Gastrocnemius medialis (tissue), 4 donors: ENCODE measurements around the gene GSG1. TPM values are rescaled to one million over a fixed set of nuclear protein-coding genes. Genes with fewer than 3 reads are reported as not detected.

Experiments used
- ATAC-seq, 2 donors: fragments of 150-250 bp; one replicate each; pipeline ENCODE4 v1.9.1; 2016
- DNase-seq, 2 donors: peaks; one replicate each; pipeline ENCODE4 v3.0.0-alpha.2; 2019
- H3K27ac ChIP-seq, 4 donors: fragments of 200-600 bp; sonication (generic); 1 replicate in 1 of 4; 2 replicates in 3 of 4; pipeline ENCODE4 v1.5.1; 2016 to 2018; ENCODE audit warnings: mild to moderate bottlenecking in 2 of 4, moderate library complexity in 1 of 4
- H3K27me3 ChIP-seq, 3 donors: fragments of 200-600 bp; sonication (generic) in 2 of 3; 1 replicate in 1 of 3; 2 replicates in 2 of 3; pipeline versions ENCODE4 v1.5.1 to v1.6.0; 2016 to 2019; ENCODE audit warnings: mild to moderate bottlenecking in 1 of 3, moderate library complexity in 1 of 3
- H3K36me3 ChIP-seq, 2 donors: fragments of 200-600 bp; sonication (generic) in 1 of 2; one replicate each; pipeline ENCODE4 v1.5.1; 2017 to 2018
- H3K4me1 ChIP-seq, 2 donors: fragments of 200-600 bp; sonication (generic) in 1 of 2; one replicate each; pipeline ENCODE4 v1.5.1; 2016 to 2017; ENCODE audit warnings: mild to moderate bottlenecking in 2 of 2
- H3K4me3 ChIP-seq, 4 donors: fragments of 200-600 bp; sonication (generic) in 3 of 4; 1 replicate in 1 of 4; 2 replicates in 3 of 4; pipeline ENCODE4 v1.5.1; 2016 to 2019; ENCODE audit warnings: mild to moderate bottlenecking in 2 of 4
- H3K9me3 ChIP-seq, 3 donors: fragments of 200-600 bp; sonication (generic) in 2 of 3; 1 replicate in 1 of 3; 2 replicates in 2 of 3; pipeline ENCODE4 v1.5.1; 2016 to 2019
- POLR2A ChIP-seq, 2 donors: fragments of 450-650 bp; IDR thresholded peaks; one replicate each; pipeline ENCODE4 v1.6.1; 2017; ENCODE audit warnings: antibody characterized with exemption in 2 of 2, mild to moderate bottlenecking in 2 of 2, moderate library complexity in 2 of 2
- in situ Hi-C, 4 donors: fragments of 200-750 bp; cut with MboI; loops; one replicate each; pipeline versions ENCODE4 v1.15.0 to v1.8.0; 2017; ENCODE audit warnings: low sequenced_read_pairs in 4 of 4
- intact Hi-C: fragments of 100-400 bp; cut with DNase I; formaldehyde crosslinking; loops from one replicate; pipeline ENCODE4 v1.15.1; 2023; ENCODE audit warnings: low total_unique reads
- total RNA-seq, 4 donors: library from RNA; depleted of rRNA; stranded (reverse); fragments of >200 nt; gene quantifications; one replicate each; pipeline versions ENCODE4 v1.1.0 to v1.2.3, GENCODE V29; 2016
- TF ChIP-seq, protein P1 (sequence below), 5 experiments: fragments of 450-650 bp in 3 of 5; fragments of 200-600 bp in 2 of 5; sonication (generic) in 2 of 5; IDR thresholded peaks in 4 of 5; conservative IDR thresholded peaks in 1 of 5; 1 replicate in 4 of 5; 2 replicates in 1 of 5; pipeline ENCODE4 v1.5.1; 2016 to 2019; ENCODE audit warnings: antibody characterized with exemption in 5 of 5, mild to moderate bottlenecking in 3 of 5, moderate library complexity in 3 of 5

GSG1 gene
- total RNA-seq, 4 donors from 2014 or later, result not detected

GRCh38 chr12:13119826-13120225, 16.4 kb upstream of the GSG1 start:
- intact Hi-C loops, result no loop called here
- H3K27ac ChIP-seq, result no peak overlapping the region
- no peak for ATAC-seq

GRCh38 chr12:13117029-13117428, 13.6 kb upstream of the GSG1 start:
- no peaks in the 10 kb centered on the region for H3K27me3 ChIP-seq
- ATAC-seq (no peak), DNase-seq (no peak)
- intact Hi-C loops, result no loop called here
- no peak overlapping the region for H3K4me3 ChIP-seq
- no peaks in the 10 kb centered on the region for H3K9me3 ChIP-seq
- H3K36me3 ChIP-seq, result no peaks in the 10 kb centered on the region
- TF ChIP-seq, protein P1, sequence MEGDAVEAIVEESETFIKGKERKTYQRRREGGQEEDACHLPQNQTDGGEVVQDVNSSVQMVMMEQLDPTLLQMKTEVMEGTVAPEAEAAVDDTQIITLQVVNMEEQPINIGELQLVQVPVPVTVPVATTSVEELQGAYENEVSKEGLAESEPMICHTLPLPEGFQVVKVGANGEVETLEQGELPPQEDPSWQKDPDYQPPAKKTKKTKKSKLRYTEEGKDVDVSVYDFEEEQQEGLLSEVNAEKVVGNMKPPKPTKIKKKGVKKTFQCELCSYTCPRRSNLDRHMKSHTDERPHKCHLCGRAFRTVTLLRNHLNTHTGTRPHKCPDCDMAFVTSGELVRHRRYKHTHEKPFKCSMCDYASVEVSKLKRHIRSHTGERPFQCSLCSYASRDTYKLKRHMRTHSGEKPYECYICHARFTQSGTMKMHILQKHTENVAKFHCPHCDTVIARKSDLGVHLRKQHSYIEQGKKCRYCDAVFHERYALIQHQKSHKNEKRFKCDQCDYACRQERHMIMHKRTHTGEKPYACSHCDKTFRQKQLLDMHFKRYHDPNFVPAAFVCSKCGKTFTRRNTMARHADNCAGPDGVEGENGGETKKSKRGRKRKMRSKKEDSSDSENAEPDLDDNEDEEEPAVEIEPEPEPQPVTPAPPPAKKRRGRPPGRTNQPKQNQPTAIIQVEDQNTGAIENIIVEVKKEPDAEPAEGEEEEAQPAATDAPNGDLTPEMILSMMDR (IDR thresholded peaks at IDR 0.05 in 4 of 5, conservative IDR thresholded peaks at IDR 0.05 in 1 of 5), result no peak
- no peak for TF ChIP-seq POLR2A (IDR thresholded peaks at IDR 0.05)
- peaks cover 0 to 8% of the 10 kb centered on the region in 2 donors for H3K4me1 ChIP-seq
- H3K27ac ChIP-seq, result peak overlapping the region in 2 of 4 donors; percentile 10 to 45
- in situ Hi-C loops, result no loop called here

More at GRCh38 chr12:13119826-13120225, 16.4 kb upstream of the GSG1 start:
- no peak for TF ChIP-seq POLR2A (IDR thresholded peaks at IDR 0.05)
- TF ChIP-seq, protein P1 (IDR thresholded peaks at IDR 0.05 in 4 of 5, conservative IDR thresholded peaks at IDR 0.05 in 1 of 5), result no peak
- Histone ChIP-seq H3K4me3 (no peak overlapping the region), H3K36me3 (no peaks in the 10 kb centered on the region), H3K27me3 (no peaks in the 10 kb centered on the region), H3K4me1 (peaks cover 0 to 5% of the 10 kb centered on the region in 2 donors), H3K9me3 (no peaks in the 10 kb centered on the region)
- no peak for DNase-seq
- in situ Hi-C loops, result no loop called here

DNA sequence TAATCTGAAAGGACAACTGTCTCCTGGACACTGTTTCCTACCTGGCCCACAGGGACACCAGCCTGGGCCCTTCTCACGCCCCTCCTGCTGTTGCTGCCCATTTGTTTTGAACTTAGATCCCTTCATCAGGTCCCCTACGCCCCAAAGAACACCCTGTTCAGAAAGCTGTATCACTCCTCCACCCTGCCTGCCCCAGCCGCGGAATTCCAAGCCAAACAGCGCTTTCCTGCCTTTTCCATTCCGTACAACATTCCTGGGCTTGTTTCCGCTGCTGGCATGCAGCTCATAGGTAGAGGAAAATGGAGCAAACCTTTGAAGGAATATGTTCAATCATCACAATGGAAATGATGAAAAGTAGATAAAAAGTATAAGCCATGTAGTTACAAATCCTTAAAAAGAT, 12.8 kb upstream of the GSG1 start:
- intact Hi-C loops, result no loop called here
- in situ Hi-C loops, result no loop called here
- H3K4me3 ChIP-seq, result no peak overlapping the region

DNA sequence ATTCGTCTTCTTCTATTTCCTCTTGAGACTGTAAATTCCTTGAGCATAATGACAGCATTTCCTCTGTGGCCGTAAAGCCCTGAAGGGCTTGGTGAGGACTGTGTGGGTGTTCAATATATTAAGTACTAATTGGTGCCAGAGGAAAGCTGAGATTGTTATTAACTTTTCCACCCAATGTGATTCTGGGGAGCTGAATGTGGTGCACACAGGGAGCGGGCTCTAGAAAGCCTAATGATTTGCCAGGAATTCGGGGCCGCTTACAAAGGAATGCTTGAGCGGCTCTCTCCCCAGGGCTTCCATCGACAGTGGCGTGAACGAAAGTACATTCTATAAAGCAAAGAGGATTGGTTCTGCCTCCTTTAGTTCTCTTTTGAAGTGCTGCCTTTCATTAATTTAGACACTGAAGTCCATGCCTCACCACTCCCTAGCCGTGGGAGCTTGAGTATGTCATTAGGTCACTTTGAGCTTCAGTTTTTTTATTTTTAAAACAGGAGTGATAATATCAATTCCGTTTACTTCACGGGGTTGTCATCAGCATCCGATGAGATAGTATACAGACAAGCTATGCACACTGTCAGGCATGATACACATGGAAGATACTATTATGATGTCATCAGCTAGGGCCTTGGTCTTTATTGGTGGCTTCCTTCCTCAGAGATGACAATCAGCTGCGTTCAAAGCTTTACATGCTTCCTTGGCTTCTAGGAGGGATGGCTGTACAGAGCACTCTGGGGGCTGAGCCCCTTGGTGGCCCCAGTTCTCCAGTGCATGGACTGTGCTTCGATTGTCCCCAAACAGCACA, 11.0 kb upstream of the GSG1 start:
- Histone ChIP-seq H3K4me3 (no peak overlapping the region), H3K27me3 (no peaks in the 10 kb centered on the region), H3K36me3 (no peaks in the 10 kb centered on the region), H3K27ac (no peak overlapping the region), H3K9me3 (no peaks in the 10 kb centered on the region), H3K4me1 (peaks cover 0 to 8% of the 10 kb centered on the region in 2 donors)
- ATAC-seq, result peak in 1 of 2 donors; percentile 11
- TF ChIP-seq, protein P1 (IDR thresholded peaks at IDR 0.05 in 4 of 5, conservative IDR thresholded peaks at IDR 0.05 in 1 of 5), result no peak
- no peak for TF ChIP-seq POLR2A (IDR thresholded peaks at IDR 0.05)
- DNase-seq, result no peak
- intact Hi-C loops (no loop called here), in situ Hi-C loops (no loop called here)

More for the DNA sequence above, 12.8 kb upstream of the GSG1 start:
- no peak for ATAC-seq
- no peaks in the 10 kb centered on the region for H3K9me3 ChIP-seq
- H3K36me3 ChIP-seq, result no peaks in the 10 kb centered on the region
- DNase-seq, result no peak
- H3K27ac ChIP-seq, result peak overlapping the region in 2 of 4 donors; percentile 23 to 29
- H3K27me3 ChIP-seq, result no peaks in the 10 kb centered on the region
- H3K4me1 ChIP-seq, result peaks cover 0 to 8% of the 10 kb centered on the region in 2 donors
- TF ChIP-seq POLR2A (IDR thresholded peaks at IDR 0.05), result no peak
- TF ChIP-seq, protein P1 (IDR thresholded peaks at IDR 0.05 in 4 of 5, conservative IDR thresholded peaks at IDR 0.05 in 1 of 5), result no peak
